H9 (cell line): Measurements from ENCODE around the gene FBN1. TPM values are rescaled to one million over a fixed set of nuclear protein-coding genes. Genes with fewer than 3 reads are reported as not detected.

Source experiments
- DNase-seq: peaks from one replicate; pipeline ENCODE4 v3.0.0-alpha.2; 2017
- H2AFZ ChIP-seq: one replicate; pipeline ENCODE4 v1.6.1; 2013; ENCODE audit warnings: mild to moderate bottlenecking, low read length, control low read depth, moderate library complexity
- H2AK5ac ChIP-seq: 2 replicates; pipeline ENCODE4 v1.6.1; 2013; ENCODE audit warnings: low read length, control low read depth, mixed read lengths; ENCODE audit not compliant: insufficient read length
- H2BK120ac ChIP-seq: one replicate; pipeline ENCODE4 v1.6.1; 2013; ENCODE audit warnings: low read depth, mild to moderate bottlenecking, low read length, control low read depth, inconsistent platforms; ENCODE audit not compliant: poor library complexity, severe bottlenecking
- H2BK12ac ChIP-seq: 2 replicates; pipeline ENCODE4 v1.6.1; 2013; ENCODE audit warnings: low read length, control low read depth, mixed read lengths, low read depth; ENCODE audit not compliant: insufficient read length
- H2BK15ac ChIP-seq: 2 replicates; pipeline ENCODE4 v1.6.1; 2013; ENCODE audit warnings: low read depth, low read length, control low read depth
- H2BK20ac ChIP-seq: one replicate; pipeline ENCODE4 v1.6.1; 2013; ENCODE audit warnings: low read depth, mild to moderate bottlenecking, low read length, control low read depth, inconsistent platforms; ENCODE audit not compliant: poor library complexity, severe bottlenecking
- H2BK5ac ChIP-seq: 2 replicates; pipeline ENCODE4 v1.6.1; 2013; ENCODE audit warnings: low read length, control low read depth, mixed read lengths; ENCODE audit not compliant: insufficient read length
- H3K14ac ChIP-seq: 2 replicates; pipeline ENCODE4 v1.6.1; 2013; ENCODE audit warnings: low read length, control low read depth; ENCODE audit not compliant: insufficient read depth
- H3K18ac ChIP-seq: 2 replicates; pipeline ENCODE4 v1.6.1; 2013; ENCODE audit warnings: low read depth, mild to moderate bottlenecking, mixed read lengths, low read length, control low read depth; ENCODE audit not compliant: insufficient read length
- H3K23ac ChIP-seq: 2 replicates; pipeline ENCODE4 v1.6.1; 2013; ENCODE audit warnings: low read length, control low read depth, mixed read lengths, low read depth; ENCODE audit not compliant: insufficient read length
- H3K23me2 ChIP-seq: 2 replicates; pipeline ENCODE4 v1.6.1; 2013; ENCODE audit warnings: low read depth, mild to moderate bottlenecking, mixed read lengths, low read length, control low read depth; ENCODE audit not compliant: insufficient read length, poor library complexity, severe bottlenecking
- H3K27ac ChIP-seq: 2 replicates; pipeline ENCODE4 v1.5.1; 2013; ENCODE audit warnings: low read length, control low read depth, mixed read lengths, low read depth; ENCODE audit not compliant: insufficient read length
- H3K27me3 ChIP-seq: 2 replicates; pipeline ENCODE4 v1.6.1; 2013; ENCODE audit warnings: low read length, control low read depth, inconsistent platforms; ENCODE audit not compliant: insufficient read depth
- H3K4ac ChIP-seq: 2 replicates; pipeline ENCODE4 v1.6.1; 2013; ENCODE audit warnings: low read depth, mild to moderate bottlenecking, control low read depth, inconsistent platforms, low read length, moderate library complexity
- H3K4me1 ChIP-seq: 2 replicates; pipeline ENCODE4 v1.6.1; 2013; ENCODE audit warnings: low read length, control low read depth, inconsistent platforms; ENCODE audit not compliant: insufficient read depth
- H3K4me2 ChIP-seq: 2 replicates; pipeline ENCODE4 v1.6.1; 2013; ENCODE audit warnings: low read length, control low read depth, mixed read lengths; ENCODE audit not compliant: insufficient read length, insufficient read depth
- H3K56ac ChIP-seq: 2 replicates; pipeline ENCODE4 v1.6.1; 2013; ENCODE audit warnings: low read depth, mild to moderate bottlenecking, mixed read lengths, low read length, control low read depth; ENCODE audit not compliant: insufficient read length
- H3K79me1 ChIP-seq: 2 replicates; pipeline ENCODE4 v1.6.1; 2013; ENCODE audit warnings: low read depth, mild to moderate bottlenecking, moderate library complexity, low read length, control low read depth, inconsistent platforms; ENCODE audit not compliant: insufficient read depth, poor library complexity, severe bottlenecking
- H3K79me2 ChIP-seq: 2 replicates; pipeline ENCODE4 v1.6.1; 2013; ENCODE audit warnings: low read length, control low read depth, inconsistent platforms; ENCODE audit not compliant: insufficient read depth
- H3K9ac ChIP-seq: 2 replicates; pipeline ENCODE4 v1.6.1; 2013; ENCODE audit warnings: low read length, control low read depth, mixed read lengths; ENCODE audit not compliant: insufficient read length; ENCODE audit errors: extremely low read depth
- H3K9me3 ChIP-seq: one replicate; pipeline ENCODE4 v1.6.1; 2013; ENCODE audit warnings: low read depth, low read length, inconsistent platforms; ENCODE audit not compliant: control insufficient read depth
- H3T11ph ChIP-seq: one replicate; pipeline ENCODE4 v1.6.1; 2013; ENCODE audit warnings: mild to moderate bottlenecking, low read length, control low read depth, inconsistent platforms
- H4K20me1 ChIP-seq: one replicate; pipeline ENCODE4 v1.6.1; 2013; ENCODE audit not compliant: control insufficient read depth, insufficient read length, insufficient read depth
- H4K5ac ChIP-seq: 2 replicates; pipeline ENCODE4 v1.6.1; 2013; ENCODE audit warnings: low read depth, mild to moderate bottlenecking, mixed read lengths, low read length, control low read depth; ENCODE audit not compliant: insufficient read length
- H4K8ac ChIP-seq: replicated peaks from 2 replicates; pipeline ENCODE4 v1.6.1; 2013; ENCODE audit warnings: low read length, control low read depth, mixed read lengths, low read depth; ENCODE audit not compliant: insufficient read length
- H4K91ac ChIP-seq: 2 replicates; pipeline ENCODE4 v1.6.1; 2013; ENCODE audit warnings: low read depth, mild to moderate bottlenecking, moderate library complexity, mixed read lengths, low read length, control low read depth; ENCODE audit not compliant: insufficient read length
- H3K27ac Mint-ChIP-seq, 3 experiments: 2 replicates in 2 of 3; 3 replicates in 1 of 3; pipeline ENCODE4 v1.8.0; 2020 to 2021; ENCODE audit warnings: mixed read lengths in 3 of 3, mild to moderate bottlenecking in 1 of 3, moderate library complexity in 1 of 3
- H3K27me3 Mint-ChIP-seq: 2 replicates; pipeline ENCODE4 v1.8.0; 2021; ENCODE audit warnings: low read depth, mild to moderate bottlenecking, moderate library complexity, mixed read lengths
- H3K36me3 Mint-ChIP-seq, 3 experiments: 2 replicates in 2 of 3; 3 replicates in 1 of 3; pipeline ENCODE4 v1.8.0; 2020 to 2021; ENCODE audit warnings: low read depth in 3 of 3, mixed read lengths in 3 of 3; ENCODE audit not compliant: insufficient read depth in 1 of 3
- H3K4me1 Mint-ChIP-seq, 2 experiments: 2 replicates each; pipeline ENCODE4 v1.8.0; 2020; ENCODE audit warnings: mixed read lengths in 2 of 2
- H3K4me3 Mint-ChIP-seq, 2 experiments: 2 replicates in 1 of 2; 3 replicates in 1 of 2; pipeline ENCODE4 v1.8.0; 2020 to 2021; ENCODE audit warnings: mild to moderate bottlenecking in 2 of 2, mixed read lengths in 2 of 2, moderate library complexity in 1 of 2
- H3K9me3 Mint-ChIP-seq, 2 experiments: 2 replicates in 1 of 2; 3 replicates in 1 of 2; pipeline ENCODE4 v1.8.0; 2020; ENCODE audit warnings: mild to moderate bottlenecking in 2 of 2, mixed read lengths in 2 of 2, moderate library complexity in 1 of 2
- CTCF ChIP-seq: fragments of 200-600 bp; sonication (generic); conservative IDR thresholded peaks from 3 replicates; pipeline ENCODE4 v1.8.0; 2021; ENCODE audit warnings: antibody characterized with exemption, mild to moderate bottlenecking
- WGBS: extraction: QIAGEN DNeasy Blood & Tissue Kit; methylation state at CpG from one replicate; pipeline ENCODE4 v1.1.7; 2013; ENCODE audit warnings: missing lambda C conversion rate, low lambda C conversion rate, mixed read lengths; ENCODE audit not compliant: insufficient read length; ENCODE audit errors: extremely low coverage; 5-methylcytosine and 5-hydroxymethylcytosine counted together
- long read RNA-seq: library from polyadenylated mRNA; unstranded; transcript quantifications from one replicate; pipeline ENCODE4 v2.0.0, GENCODE V29; 2020
- total RNA-seq: library from RNA; stranded (reverse); gene quantifications from 2 replicates; pipeline ENCODE4 v1.2.1, GENCODE V29; 2021

FBN1 gene
- 3.6 and 4.9 TPM in 2 replicates for total RNA-seq
- long read RNA-seq, partial matches to known transcripts, result 1 of 1 reads
- long read RNA-seq, other reads (novel, unspliced or antisense), result 0 of 1 reads

DNA sequence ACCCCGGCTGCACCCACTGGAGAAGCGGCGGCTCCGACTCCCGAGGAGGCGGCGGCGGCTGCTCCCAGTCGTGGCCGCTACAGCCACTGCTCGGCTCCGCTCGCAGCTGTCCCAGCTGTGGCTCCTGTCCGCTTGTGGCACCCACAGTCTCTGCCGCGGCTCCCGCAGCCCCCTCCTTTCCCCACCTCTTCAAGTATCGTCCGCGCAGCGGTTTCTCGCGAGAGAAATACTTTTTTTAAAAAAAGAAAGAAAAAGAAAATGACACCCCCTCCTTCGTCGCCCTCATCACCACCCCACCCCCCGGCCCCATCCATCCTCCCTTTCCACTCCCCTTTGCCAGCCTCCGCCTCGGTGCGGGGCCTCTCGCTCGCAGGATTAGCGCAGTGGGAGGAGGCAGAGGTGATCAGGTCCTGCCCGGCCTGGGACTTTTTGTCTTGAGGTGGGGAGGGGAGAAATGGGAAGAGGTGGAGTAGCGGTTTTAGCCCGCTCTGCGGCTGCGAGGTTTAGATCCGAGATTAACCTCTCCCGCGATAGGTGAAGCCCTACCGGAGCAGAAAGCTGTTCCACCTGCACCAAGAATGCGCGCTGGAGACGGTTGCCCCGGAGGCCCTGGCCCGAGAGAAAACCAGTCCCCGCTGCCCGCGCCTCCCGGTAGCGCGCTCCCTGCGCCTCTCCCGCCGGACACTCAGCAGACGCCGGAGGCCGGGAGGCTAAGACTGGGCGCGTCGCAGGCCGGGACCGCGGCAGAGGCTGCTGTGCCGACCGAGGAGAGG is at the start of gene FBN1:
Gene FBN1, minus strand, starts transcription at position 152 of the 773 bp plus-strand sequence. CDS start 940 bp downstream, outside the sequence.
- peak within 1 kb of the TSS; percentile 45 for H3K14ac ChIP-seq
- no peak within 1 kb of the TSS for H2BK12ac ChIP-seq
- TF ChIP-seq CTCF, result no peak
- peaks cover 5% of the 10 kb centered on the region for H3K4me1 ChIP-seq
- H3K27ac ChIP-seq, result no peak within 1 kb of the TSS
- H3T11ph ChIP-seq, result no peak within 1 kb of the TSS
- H2BK5ac ChIP-seq, result no peak within 1 kb of the TSS
- H4K8ac ChIP-seq, result no peak within 1 kb of the TSS
- H3K9ac ChIP-seq, result peak within 1 kb of the TSS; percentile 50
- H3K56ac ChIP-seq, result no peak within 1 kb of the TSS
- WGBS, result no CpG with 5 or more reads among the region's 66 CpGs
- H2BK15ac ChIP-seq, result no peak within 1 kb of the TSS
- peak; percentile 77 for DNase-seq
- no peak within 1 kb of the TSS for H2AK5ac ChIP-seq
- H3K23ac ChIP-seq, result no peak within 1 kb of the TSS
- H3K4me2 ChIP-seq, result peak within 1 kb of the TSS; percentile 92
- H4K91ac ChIP-seq, result no peak within 1 kb of the TSS
- H3K9me3 ChIP-seq, result no peaks in the 10 kb centered on the region
- H3K18ac ChIP-seq, result peak within 1 kb of the TSS; percentile 17
- H2AFZ ChIP-seq, result peak within 1 kb of the TSS; percentile 11
- H4K20me1 ChIP-seq, result no peaks in the 10 kb centered on the region
- Mint-ChIP-seq H3K9me3 (no peaks in the 10 kb centered on the region), H3K4me3 (peak within 1 kb of the TSS; percentile 74 to 76), H3K27me3 (peaks cover 55% of the 10 kb centered on the region), H3K4me1 (peaks cover 23 to 28% of the 10 kb centered on the region in 2 experiments), H3K36me3 (no peaks in the 10 kb centered on the region), H3K27ac (no peak within 1 kb of the TSS)
- no peaks in the 10 kb centered on the region for H3K79me2 ChIP-seq
- H3K23me2 ChIP-seq, result peaks cover 23% of the 10 kb centered on the region
- no peak within 1 kb of the TSS for H2BK20ac ChIP-seq
- H4K5ac ChIP-seq, result no peak within 1 kb of the TSS
- no peaks in the 10 kb centered on the region for H3K79me1 ChIP-seq
- H3K27me3 ChIP-seq, result peaks cover 12% of the 10 kb centered on the region; the same call in 1 of the 2 replicates
- no peak within 1 kb of the TSS for H2BK120ac ChIP-seq
- H3K4ac ChIP-seq, result no peak within 1 kb of the TSS; the same call in 1 of the 2 replicates
